ENCODE measurements around the gene NF1.
A peak's percentile ranks its signal among the peaks of the same experiment; 100 is the strongest.
"Not testable (repeated sequence)": the region's sequence is repeated elsewhere in the genome, so short reads cannot be mapped to it uniquely, and the experiment has no call there.

NF1 gene

GRCh38 chr17:31364012-31364411 lies 269.2 kb downstream of the NF1 start:
- DNase-seq, result no peak

- DNase-seq, result no peak
Measured at GRCh38 chr17:31366088-31366487, 271.3 kb downstream of the NF1 start.

GRCh38 chr17:31369266-31369665 lies 274.5 kb downstream of the NF1 start:
- DNase-seq, result no peak

- no peak for DNase-seq
Measured at GRCh38 chr17:31371511-31372097, 276.8 kb downstream of the NF1 start.

DNA sequence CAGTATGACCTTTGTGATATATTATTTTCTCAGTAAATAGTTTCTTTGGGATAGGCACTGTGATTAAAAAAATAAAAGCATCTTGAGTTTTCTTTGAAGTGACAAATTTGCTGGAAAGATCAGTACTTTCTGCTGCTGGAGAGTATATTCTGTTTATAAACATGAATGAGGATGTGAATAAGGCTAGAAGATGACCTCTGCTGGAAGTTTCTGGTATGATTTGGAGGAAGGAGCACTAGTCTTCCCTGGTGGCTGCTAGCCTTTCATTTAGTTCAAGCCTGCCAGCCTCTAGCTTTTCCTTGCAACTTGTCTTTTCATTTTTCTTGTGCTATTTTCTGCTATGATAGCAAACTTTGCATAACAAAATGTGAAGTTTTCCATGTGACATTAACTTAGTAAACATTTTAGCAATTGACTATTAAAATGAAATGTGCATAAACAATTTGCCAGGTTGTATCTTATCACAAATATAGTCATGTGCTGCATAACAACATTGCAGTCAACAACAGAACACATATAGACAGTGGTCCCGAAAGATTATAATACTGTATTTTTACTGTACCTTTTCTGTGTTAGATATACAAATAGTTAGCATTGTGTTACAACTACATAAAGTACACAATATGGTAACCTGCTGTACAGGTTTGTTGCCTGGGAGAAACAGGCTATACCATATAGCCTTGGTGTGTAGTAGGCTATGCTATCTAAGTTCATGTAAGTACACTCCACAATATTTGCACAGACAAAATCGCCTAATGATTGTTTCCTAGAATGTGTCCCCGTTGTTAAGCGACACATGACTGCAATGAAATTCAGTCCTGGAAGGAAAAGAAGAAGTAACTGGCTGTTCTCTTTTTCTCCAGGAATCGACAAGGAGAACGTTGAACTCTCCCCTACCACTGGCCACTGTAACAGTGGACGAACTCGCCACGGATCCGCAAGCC lies 278.6 kb downstream of the NF1 start:
- no peak for DNase-seq

DNA sequence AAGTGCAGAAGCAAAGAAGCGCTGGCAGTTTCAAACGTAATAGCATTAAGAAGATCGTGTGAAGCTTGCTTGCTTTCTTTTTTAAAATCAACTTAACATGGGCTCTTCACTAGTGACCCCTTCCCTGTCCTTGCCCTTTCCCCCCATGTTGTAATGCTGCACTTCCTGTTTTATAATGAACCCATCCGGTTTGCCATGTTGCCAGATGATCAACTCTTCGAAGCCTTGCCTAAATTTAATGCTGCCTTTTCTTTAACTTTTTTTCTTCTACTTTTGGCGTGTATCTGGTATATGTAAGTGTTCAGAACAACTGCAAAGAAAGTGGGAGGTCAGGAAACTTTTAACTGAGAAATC lies 279.3 kb downstream of the NF1 start:
- DNase-seq, result no peak

GRCh38 chr17:31374503-31374902 lies 279.7 kb downstream of the NF1 start:
- no peak for DNase-seq

- DNase-seq, result no peak
Measured at GRCh38 chr17:31378638-31379037, 283.9 kb downstream of the NF1 start.

DNA sequence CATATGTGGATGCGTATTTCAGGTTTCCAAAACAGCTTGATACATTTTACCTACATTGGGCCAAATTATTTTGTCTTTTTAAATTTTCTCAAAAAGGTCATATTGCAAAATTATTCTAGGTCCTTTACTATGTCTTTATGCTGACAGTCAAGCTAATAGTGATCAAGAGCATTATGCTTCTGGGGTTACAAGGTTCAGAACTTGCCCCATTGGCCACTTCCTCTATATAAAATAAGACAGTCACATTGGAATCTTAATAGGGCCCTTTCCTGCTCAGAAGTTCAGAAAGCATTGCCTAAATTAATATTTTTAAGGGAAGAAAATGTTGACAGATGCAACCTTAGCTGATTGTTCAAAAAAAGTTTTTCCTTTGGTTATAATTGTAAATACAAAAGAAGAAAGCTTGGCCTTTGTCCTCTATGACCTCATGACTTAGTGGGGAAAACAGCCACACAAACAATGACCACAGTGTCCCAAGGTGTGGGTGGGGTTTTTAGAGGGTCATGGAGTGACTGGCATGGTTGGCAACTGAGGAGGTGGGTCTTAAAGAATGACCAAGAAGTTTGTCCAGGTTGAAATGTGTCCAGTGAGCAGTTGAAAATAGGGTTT lies 284.9 kb downstream of the NF1 start:
- no peak for DNase-seq

GRCh38 chr17:31381165-31381668 lies 286.4 kb downstream of the NF1 start:
- no peak for DNase-seq

DNA sequence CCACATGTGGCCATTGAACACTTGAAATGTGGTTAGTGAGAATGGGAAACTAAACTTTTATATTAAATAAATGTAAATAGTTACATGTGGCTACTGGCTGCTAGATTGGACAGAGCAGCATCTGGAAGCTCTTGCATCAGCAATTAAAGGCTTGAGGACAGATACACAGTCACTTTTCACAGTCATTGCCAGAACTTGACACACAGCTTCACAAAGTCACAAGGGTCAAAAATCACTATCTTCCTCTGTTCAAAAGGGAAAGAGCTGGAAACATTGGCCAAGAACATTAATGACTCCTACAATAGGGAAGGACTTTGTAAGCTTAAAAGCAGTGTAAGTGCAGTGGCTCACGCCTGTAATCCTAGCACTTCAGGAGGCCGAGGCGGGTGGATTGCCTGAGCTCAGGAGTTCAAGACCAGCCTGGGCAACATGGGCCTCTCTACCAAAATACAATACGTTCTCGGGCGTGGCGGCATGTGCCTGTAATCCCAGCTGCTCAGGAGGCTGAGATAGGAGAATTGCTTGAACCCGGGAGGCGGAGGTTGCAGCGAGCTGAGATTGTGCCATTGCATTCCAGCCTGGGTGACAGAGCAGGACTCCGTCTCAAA lies 288.0 kb downstream of the NF1 start:
- not testable (repeated sequence) for DNase-seq

DNA sequence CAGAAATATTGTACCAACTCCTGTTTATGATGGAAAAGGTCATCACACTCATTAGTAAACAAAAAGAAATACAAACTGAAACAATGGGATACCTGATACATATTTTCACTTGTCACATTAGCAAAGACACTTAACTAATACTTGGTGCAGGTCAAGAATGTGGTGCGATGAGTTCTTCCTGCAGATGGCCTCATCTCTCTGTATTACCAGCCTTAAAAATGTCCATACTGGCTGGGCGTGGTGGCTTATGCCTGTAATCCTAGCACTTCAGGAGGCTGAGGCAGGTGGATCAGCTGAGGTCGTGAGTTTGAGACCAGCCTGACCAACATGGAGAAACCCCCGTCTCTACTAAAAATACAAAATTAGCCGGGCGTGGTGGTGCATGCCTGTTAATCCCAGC lies 288.7 kb downstream of the NF1 start:
- not testable (repeated sequence) for DNase-seq

DNA sequence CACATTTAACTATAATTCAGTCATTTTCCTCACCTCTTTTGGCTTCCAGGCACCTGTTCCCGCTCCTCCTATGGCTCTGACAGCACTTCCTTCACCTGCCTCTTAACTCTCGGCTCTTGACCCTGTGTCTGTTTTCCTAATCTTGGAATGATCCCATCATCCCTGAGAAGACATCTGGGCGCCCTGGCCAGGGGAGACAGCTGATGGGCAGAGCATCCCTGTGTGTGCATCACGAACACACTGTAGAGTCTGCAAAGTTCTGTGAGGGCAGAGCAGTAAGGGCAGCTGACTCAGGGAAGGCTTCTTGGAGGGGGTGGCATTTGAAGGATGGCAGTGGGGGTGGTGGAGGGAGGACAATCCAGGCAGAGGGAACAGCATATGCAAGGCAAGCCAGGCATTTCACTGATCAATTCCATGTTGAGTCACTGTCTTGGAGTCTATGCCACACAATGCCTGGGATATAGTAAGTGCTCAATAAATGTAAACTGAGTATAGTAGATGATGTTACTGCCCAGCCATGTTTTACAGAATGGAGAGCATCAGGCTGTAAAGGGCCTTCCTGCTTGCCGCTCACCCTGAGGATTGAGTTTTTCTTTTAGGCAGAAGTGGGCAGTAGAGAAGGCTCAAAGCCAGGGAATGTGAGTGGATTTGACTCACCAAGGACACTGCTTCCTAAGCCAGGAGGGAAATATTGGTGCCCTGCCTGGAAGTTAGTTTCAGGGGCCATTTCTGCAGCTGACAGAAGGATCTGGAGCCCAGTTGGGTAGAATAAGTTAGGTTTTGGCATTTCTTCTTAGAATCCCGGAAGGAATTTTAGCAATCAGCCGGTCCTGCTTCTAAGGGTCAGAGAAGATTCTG lies 290.9 kb downstream of the NF1 start:
- no peak for DNase-seq

DNA sequence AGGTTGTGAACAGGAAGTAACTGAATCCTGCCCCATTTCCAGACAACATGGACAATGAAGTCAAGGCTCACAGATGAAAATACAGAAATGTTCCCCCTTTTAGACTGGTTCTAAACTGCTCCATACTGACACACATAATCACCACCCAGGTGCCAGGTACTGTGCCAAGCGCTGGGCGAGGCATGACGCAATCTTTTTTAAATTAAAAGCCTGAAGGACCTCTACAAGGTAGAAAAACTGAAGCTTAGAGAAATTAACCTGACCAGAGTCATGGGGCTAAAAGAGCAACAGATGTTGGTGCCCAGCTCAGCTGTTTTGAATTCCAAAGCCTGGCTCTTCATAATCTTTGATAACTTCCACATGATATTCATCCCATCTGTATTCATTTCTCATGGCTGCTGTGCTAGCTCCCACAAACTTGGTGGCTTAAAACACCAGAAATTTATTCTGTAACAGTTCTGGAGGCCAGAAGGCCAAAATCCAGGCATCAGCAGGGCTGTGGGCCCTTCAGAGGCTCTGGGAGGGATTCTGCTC lies 291.8 kb downstream of the NF1 start:
- no peak for DNase-seq

DNA sequence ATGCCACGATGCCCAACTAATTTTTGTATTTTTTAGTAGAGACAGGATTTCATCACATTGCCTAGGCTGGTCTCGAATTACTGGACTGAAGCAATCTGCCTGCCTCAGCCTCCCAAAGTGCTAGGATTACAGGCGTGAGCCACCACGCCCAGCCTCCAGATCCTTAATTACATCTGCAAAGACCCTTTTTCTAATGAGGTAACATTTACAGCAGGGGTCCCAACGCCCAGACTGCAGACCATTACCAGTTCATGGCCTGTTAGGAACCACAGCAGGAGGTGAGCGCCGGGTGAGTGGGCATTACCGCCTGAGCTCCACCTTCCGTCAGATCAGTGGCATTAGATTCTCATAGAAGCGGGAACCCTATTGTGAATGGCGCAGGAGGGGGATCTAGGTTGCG lies 292.7 kb downstream of the NF1 start:
- no peak for DNase-seq

GRCh38 chr17:31388351-31388750 lies 293.6 kb downstream of the NF1 start:
- peak; percentile 15 for DNase-seq

- peak; percentile 68 for DNase-seq
Measured at GRCh38 chr17:31388770-31389656, 294.2 kb downstream of the NF1 start.

- peak; percentile 20 for DNase-seq
Measured at GRCh38 chr17:31389657-31390381, 295.0 kb downstream of the NF1 start.

DNA sequence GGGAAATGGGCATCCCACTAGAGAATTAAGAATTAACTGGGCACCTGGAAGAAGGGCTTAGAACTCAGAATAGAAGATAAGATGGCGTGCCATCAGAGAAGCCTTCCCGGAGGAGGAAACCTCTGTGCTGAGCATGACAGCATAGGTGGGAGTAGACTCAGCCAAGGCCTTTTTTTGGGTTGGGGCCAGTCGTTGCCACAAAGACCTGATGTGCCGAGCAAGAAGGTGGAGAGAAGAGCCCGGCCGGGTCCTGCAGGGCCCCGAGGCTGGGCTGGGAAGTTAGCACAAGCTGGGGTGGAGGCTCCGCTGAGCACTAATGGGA lies 295.6 kb downstream of the NF1 start:
- DNase-seq, result no peak

GRCh38 chr17:31390748-31391495 lies 296.1 kb downstream of the NF1 start:
- peak; percentile 23 for DNase-seq

Data from stimulated activated CD8-positive, alpha-beta memory T cell treated with anti-CD3 and anti-CD28 coated beads, Interleukin-4, amount 100 ng/mL, for 48 hours (primary cell).